IMR-90 (cell line): ENCODE results near the gene ZNF831.

ENCODE experiments used
- BHLHE40 ChIP-seq: fragments of 150-350 bp; IDR thresholded peaks from 2 replicates; pipeline ENCODE4 v1.6.1; 2016; ENCODE audit warnings: mild to moderate bottlenecking, low read depth, low read length
- FOS ChIP-seq: fragments of 150-350 bp; IDR thresholded peaks from 2 replicates; pipeline ENCODE4 v1.6.1; 2016; ENCODE audit warnings: low read depth, low read length
- MXI1 ChIP-seq: IDR thresholded peaks from 2 replicates; pipeline ENCODE4 v1.6.1; 2012; ENCODE audit warnings: low read depth, mild to moderate bottlenecking, low read length, moderate library complexity, borderline replicate concordance
- POLR2A ChIP-seq: IDR thresholded peaks from 2 replicates; pipeline ENCODE4 v1.6.1; 2012; ENCODE audit warnings: mild to moderate bottlenecking, low read depth, low read length
- RAD21 ChIP-seq: IDR thresholded peaks from 2 replicates; pipeline ENCODE4 v1.6.1; 2012; ENCODE audit warnings: low read length, improper control_type of control experiment
- RFX5 ChIP-seq: IDR thresholded peaks from 2 replicates; pipeline ENCODE4 v1.8.0; 2012; ENCODE audit warnings: low read depth, mild to moderate bottlenecking, low read length, moderate library complexity
- SMC3 ChIP-seq: fragments of 150-350 bp; IDR thresholded peaks from 2 replicates; pipeline ENCODE4 v1.6.1; 2016; ENCODE audit warnings: low read depth, mild to moderate bottlenecking, antibody characterized with exemption, low read length, moderate library complexity
- TF ChIP-seq, protein P1 (sequence below): conservative IDR thresholded peaks from 2 replicates; pipeline ENCODE4 v1.5.1; 2012; ENCODE audit warnings: mild to moderate bottlenecking, low read depth, low read length, improper control_type of control experiment
- TF ChIP-seq, protein P2 (sequence below): fragments of 150-350 bp; IDR thresholded peaks from 2 replicates; pipeline ENCODE4 v1.6.1; 2017; ENCODE audit warnings: mild to moderate bottlenecking, antibody characterized with exemption, low read length, low read depth
- TF ChIP-seq, protein P3 (sequence below): fragments of 150-350 bp; IDR thresholded peaks from 2 replicates; pipeline ENCODE4 v1.6.1; 2016; ENCODE audit warnings: low read depth, mild to moderate bottlenecking, low read length, moderate library complexity, borderline replicate concordance

DNA sequence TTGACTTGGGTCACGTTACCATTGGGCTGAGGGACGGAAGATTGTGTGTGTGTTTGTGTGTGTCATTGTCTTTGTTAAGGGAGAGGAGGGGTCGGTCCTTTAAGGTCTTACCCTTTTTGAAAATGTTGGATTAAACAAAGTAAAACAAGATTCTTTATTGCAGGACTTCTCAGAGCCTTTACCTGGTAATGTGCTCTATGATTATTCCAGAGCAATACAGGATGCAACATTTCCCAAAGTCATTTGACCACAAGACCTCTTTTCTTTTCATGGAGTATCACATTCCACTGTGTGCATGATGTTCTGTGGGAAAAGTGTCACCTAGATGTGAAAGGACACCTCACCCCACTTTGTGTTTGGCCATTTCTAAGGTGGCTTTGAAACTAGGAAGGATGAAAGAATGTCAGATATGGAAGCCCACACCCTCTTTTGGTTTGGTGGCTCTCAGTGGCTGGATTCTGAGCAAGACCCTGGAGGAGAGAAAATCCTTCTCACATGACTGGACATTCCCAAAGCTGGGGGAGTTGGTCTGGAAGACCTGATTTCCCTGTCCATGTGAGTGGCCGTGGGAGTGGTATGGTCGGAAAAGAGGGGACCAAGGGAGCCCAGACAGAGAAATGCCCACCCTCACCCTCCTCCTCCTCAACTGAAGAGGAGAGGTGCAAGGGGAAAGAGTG is 18.2 kb upstream of the ZNF831 start:
- TF ChIP-seq, protein P1, sequence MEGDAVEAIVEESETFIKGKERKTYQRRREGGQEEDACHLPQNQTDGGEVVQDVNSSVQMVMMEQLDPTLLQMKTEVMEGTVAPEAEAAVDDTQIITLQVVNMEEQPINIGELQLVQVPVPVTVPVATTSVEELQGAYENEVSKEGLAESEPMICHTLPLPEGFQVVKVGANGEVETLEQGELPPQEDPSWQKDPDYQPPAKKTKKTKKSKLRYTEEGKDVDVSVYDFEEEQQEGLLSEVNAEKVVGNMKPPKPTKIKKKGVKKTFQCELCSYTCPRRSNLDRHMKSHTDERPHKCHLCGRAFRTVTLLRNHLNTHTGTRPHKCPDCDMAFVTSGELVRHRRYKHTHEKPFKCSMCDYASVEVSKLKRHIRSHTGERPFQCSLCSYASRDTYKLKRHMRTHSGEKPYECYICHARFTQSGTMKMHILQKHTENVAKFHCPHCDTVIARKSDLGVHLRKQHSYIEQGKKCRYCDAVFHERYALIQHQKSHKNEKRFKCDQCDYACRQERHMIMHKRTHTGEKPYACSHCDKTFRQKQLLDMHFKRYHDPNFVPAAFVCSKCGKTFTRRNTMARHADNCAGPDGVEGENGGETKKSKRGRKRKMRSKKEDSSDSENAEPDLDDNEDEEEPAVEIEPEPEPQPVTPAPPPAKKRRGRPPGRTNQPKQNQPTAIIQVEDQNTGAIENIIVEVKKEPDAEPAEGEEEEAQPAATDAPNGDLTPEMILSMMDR, result no peak
- no peak for TF ChIP-seq POLR2A
- no peak for TF ChIP-seq RAD21
- TF ChIP-seq, protein P2, sequence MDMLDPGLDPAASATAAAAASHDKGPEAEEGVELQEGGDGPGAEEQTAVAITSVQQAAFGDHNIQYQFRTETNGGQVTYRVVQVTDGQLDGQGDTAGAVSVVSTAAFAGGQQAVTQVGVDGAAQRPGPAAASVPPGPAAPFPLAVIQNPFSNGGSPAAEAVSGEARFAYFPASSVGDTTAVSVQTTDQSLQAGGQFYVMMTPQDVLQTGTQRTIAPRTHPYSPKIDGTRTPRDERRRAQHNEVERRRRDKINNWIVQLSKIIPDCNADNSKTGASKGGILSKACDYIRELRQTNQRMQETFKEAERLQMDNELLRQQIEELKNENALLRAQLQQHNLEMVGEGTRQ, result no peak
- no peak for TF ChIP-seq FOS
- TF ChIP-seq, protein P3, sequence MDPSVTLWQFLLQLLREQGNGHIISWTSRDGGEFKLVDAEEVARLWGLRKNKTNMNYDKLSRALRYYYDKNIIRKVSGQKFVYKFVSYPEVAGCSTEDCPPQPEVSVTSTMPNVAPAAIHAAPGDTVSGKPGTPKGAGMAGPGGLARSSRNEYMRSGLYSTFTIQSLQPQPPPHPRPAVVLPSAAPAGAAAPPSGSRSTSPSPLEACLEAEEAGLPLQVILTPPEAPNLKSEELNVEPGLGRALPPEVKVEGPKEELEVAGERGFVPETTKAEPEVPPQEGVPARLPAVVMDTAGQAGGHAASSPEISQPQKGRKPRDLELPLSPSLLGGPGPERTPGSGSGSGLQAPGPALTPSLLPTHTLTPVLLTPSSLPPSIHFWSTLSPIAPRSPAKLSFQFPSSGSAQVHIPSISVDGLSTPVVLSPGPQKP, result no peak
- TF ChIP-seq SMC3, result no peak
- TF ChIP-seq BHLHE40, result no peak
- no peak for TF ChIP-seq MXI1
- TF ChIP-seq RFX5, result no peak
